A549 (cell line): ENCODE results near the gene ADCY2.

Source experiments
- CHD2 ChIP-seq: fragments of 150-350 bp; IDR thresholded peaks from 2 replicates; pipeline ENCODE4 v1.6.1; 2014; ENCODE audit warnings: low read length; ENCODE audit not compliant: partially characterized antibody
- CHD4 ChIP-seq: fragments of 200-600 bp; sonication (generic); IDR thresholded peaks from 2 replicates; pipeline ENCODE4 v1.6.1; 2016; ENCODE audit warnings: antibody characterized with exemption, mild to moderate bottlenecking, borderline replicate concordance
- CTCF ChIP-seq: fragments of >200 bp; sonication (Bioruptor Twin); formaldehyde crosslinking; IDR thresholded peaks from 3 replicates; pipeline ENCODE4 v1.5.1; 2016
- EP300 ChIP-seq, 2 experiments: fragments of >200 bp; sonication (Bioruptor Twin); formaldehyde crosslinking; IDR thresholded peaks; 2 replicates in 1 of 2; 3 replicates in 1 of 2; pipeline ENCODE4 v1.6.1; 2016 to 2017
- KDM1A ChIP-seq: fragments of 200-600 bp; sonication (generic); IDR thresholded peaks from 2 replicates; pipeline ENCODE4 v1.6.1; 2016; ENCODE audit warnings: low read depth, mild to moderate bottlenecking
- MAFK ChIP-seq: fragments of 450-650 bp; IDR thresholded peaks from 2 replicates; pipeline ENCODE4 v1.6.1; 2014; ENCODE audit not compliant: partially characterized antibody
- NR3C1 ChIP-seq: fragments of >200 bp; sonication (Bioruptor Twin); formaldehyde crosslinking; IDR thresholded peaks from 3 replicates; pipeline ENCODE4 v1.6.1; 2017
- TF ChIP-seq, protein P1 (sequence below): fragments of 200-600 bp; sonication (generic); IDR thresholded peaks from 2 replicates; pipeline ENCODE4 v1.6.1; 2016; ENCODE audit warnings: antibody characterized with exemption, mild to moderate bottlenecking, moderate library complexity

GRCh38 chr5:7873216-7873615 lies 477.3 kb downstream of the ADCY2 start:
- no peak for TF ChIP-seq NR3C1
- TF ChIP-seq, protein P1, sequence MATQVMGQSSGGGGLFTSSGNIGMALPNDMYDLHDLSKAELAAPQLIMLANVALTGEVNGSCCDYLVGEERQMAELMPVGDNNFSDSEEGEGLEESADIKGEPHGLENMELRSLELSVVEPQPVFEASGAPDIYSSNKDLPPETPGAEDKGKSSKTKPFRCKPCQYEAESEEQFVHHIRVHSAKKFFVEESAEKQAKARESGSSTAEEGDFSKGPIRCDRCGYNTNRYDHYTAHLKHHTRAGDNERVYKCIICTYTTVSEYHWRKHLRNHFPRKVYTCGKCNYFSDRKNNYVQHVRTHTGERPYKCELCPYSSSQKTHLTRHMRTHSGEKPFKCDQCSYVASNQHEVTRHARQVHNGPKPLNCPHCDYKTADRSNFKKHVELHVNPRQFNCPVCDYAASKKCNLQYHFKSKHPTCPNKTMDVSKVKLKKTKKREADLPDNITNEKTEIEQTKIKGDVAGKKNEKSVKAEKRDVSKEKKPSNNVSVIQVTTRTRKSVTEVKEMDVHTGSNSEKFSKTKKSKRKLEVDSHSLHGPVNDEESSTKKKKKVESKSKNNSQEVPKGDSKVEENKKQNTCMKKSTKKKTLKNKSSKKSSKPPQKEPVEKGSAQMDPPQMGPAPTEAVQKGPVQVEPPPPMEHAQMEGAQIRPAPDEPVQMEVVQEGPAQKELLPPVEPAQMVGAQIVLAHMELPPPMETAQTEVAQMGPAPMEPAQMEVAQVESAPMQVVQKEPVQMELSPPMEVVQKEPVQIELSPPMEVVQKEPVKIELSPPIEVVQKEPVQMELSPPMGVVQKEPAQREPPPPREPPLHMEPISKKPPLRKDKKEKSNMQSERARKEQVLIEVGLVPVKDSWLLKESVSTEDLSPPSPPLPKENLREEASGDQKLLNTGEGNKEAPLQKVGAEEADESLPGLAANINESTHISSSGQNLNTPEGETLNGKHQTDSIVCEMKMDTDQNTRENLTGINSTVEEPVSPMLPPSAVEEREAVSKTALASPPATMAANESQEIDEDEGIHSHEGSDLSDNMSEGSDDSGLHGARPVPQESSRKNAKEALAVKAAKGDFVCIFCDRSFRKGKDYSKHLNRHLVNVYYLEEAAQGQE = no peak
- TF ChIP-seq CTCF = no peak
- TF ChIP-seq CHD4 = no peak
- TF ChIP-seq MAFK = no peak
- TF ChIP-seq CHD2 = no peak
- TF ChIP-seq KDM1A = no peak
- TF ChIP-seq EP300 (IDR thresholded peaks at IDR 0.05) = no peak
